ENCODE data around the gene TMEM271. TPM values are rescaled to one million over a fixed set of nuclear protein-coding genes. Genes with fewer than 3 reads are reported as not detected.

TMEM271 gene
- total RNA-seq, 2 experiments from 2014 or later, result not detected

DNA sequence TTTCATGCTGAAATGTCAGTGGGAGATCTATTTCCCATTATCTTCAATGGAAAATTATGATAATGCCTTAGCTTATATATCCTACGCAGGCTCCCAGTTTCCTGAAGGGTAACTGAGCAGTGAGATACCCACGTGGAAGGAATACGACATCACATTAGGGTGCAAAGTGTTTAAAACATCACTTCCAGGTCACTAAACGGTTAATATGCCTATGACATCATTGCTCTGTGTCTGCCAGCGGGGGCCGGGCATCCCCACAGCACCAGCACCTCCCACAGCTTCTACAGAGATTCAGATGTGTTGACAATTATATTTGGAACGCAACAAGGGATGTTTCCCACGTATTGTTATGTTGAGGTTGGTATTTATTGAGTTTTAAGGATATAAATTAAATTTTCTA is 27.1 kb downstream of the TMEM271 start:
- TF ChIP-seq, protein P1, sequence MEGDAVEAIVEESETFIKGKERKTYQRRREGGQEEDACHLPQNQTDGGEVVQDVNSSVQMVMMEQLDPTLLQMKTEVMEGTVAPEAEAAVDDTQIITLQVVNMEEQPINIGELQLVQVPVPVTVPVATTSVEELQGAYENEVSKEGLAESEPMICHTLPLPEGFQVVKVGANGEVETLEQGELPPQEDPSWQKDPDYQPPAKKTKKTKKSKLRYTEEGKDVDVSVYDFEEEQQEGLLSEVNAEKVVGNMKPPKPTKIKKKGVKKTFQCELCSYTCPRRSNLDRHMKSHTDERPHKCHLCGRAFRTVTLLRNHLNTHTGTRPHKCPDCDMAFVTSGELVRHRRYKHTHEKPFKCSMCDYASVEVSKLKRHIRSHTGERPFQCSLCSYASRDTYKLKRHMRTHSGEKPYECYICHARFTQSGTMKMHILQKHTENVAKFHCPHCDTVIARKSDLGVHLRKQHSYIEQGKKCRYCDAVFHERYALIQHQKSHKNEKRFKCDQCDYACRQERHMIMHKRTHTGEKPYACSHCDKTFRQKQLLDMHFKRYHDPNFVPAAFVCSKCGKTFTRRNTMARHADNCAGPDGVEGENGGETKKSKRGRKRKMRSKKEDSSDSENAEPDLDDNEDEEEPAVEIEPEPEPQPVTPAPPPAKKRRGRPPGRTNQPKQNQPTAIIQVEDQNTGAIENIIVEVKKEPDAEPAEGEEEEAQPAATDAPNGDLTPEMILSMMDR (IDR thresholded peaks at IDR 0.05), result no peak
- Histone ChIP-seq H3K27me3 (ENCODE audit: control insufficient read depth in 1 of 2, insufficient read depth in 2 of 2, low read length in 2 of 2) (peaks cover 3 to 4% of the 10 kb centered on the region in 2 experiments), H3K4me1 (ENCODE audit: insufficient read depth, low read length) (no peaks in the 10 kb centered on the region), H3K9me3 (ENCODE audit: control insufficient read depth in 1 of 2, insufficient read depth in 1 of 2, low read length in 2 of 2) (peaks cover 11 to 37% of the 10 kb centered on the region in 2 experiments), H3K27ac (ENCODE audit: low read depth in 1 of 2, low read length in 2 of 2) (no peak overlapping the region), H3K36me3 (ENCODE audit: insufficient read depth, low read length) (no peaks in the 10 kb centered on the region), H3K4me3 (ENCODE audit: low read length) (no peak overlapping the region)
- no peaks in the 10 kb centered on the region for H3K4me1 Mint-ChIP-seq (ENCODE audit: low read depth)
- DNase-seq (no peak), ATAC-seq (ENCODE audit: poor library complexity) (no peak)
- POLR2A ChIA-PET, result no interaction called here
- H3K36me3 Mint-ChIP-seq (ENCODE audit: low read depth), result no peaks in the 10 kb centered on the region
- no peak overlapping the region for H3K4me3 Mint-ChIP-seq
- intact Hi-C loops (cut with DNase I, micrococcal nuclease), result no loop called here
- peaks cover 22% of the 10 kb centered on the region for H3K27me3 Mint-ChIP-seq
- H3K27ac Mint-ChIP-seq, result no peak overlapping the region
- H3K9me3 Mint-ChIP-seq, result peaks cover 12% of the 10 kb centered on the region
- CTCF ChIA-PET, result no interaction called here

GRCh38 chr4:545612-546011 is 30.5 kb downstream of the TMEM271 start:
- peaks cover 11% of the 10 kb centered on the region for H3K9me3 Mint-ChIP-seq
- intact Hi-C loops (cut with DNase I, micrococcal nuclease), result no loop called here
- Histone ChIP-seq H3K27me3 (ENCODE audit: control insufficient read depth in 1 of 2, insufficient read depth in 2 of 2, low read length in 2 of 2) (peaks cover 3 to 4% of the 10 kb centered on the region in 2 experiments), H3K4me3 (ENCODE audit: low read length) (no peak overlapping the region), H3K4me1 (ENCODE audit: insufficient read depth, low read length) (no peaks in the 10 kb centered on the region), H3K36me3 (ENCODE audit: insufficient read depth, low read length) (no peaks in the 10 kb centered on the region), H3K9me3 (ENCODE audit: control insufficient read depth in 1 of 2, insufficient read depth in 1 of 2, low read length in 2 of 2) (peaks cover 4 to 29% of the 10 kb centered on the region in 2 experiments), H3K27ac (ENCODE audit: low read depth in 1 of 2, low read length in 2 of 2) (no peak overlapping the region)
- no peak overlapping the region for H3K4me3 Mint-ChIP-seq
- ChIA-PET POLR2A (no interaction called here), CTCF (no interaction called here)
- no peak for DNase-seq
- H3K27me3 Mint-ChIP-seq, result peaks cover 14% of the 10 kb centered on the region
- H3K27ac Mint-ChIP-seq, result no peak overlapping the region
- ATAC-seq (ENCODE audit: poor library complexity), result no peak
- TF ChIP-seq, protein P1 (IDR thresholded peaks at IDR 0.05), result no peak
- no peaks in the 10 kb centered on the region for H3K4me1 Mint-ChIP-seq (ENCODE audit: low read depth)
- no peaks in the 10 kb centered on the region for H3K36me3 Mint-ChIP-seq (ENCODE audit: low read depth)

DNA sequence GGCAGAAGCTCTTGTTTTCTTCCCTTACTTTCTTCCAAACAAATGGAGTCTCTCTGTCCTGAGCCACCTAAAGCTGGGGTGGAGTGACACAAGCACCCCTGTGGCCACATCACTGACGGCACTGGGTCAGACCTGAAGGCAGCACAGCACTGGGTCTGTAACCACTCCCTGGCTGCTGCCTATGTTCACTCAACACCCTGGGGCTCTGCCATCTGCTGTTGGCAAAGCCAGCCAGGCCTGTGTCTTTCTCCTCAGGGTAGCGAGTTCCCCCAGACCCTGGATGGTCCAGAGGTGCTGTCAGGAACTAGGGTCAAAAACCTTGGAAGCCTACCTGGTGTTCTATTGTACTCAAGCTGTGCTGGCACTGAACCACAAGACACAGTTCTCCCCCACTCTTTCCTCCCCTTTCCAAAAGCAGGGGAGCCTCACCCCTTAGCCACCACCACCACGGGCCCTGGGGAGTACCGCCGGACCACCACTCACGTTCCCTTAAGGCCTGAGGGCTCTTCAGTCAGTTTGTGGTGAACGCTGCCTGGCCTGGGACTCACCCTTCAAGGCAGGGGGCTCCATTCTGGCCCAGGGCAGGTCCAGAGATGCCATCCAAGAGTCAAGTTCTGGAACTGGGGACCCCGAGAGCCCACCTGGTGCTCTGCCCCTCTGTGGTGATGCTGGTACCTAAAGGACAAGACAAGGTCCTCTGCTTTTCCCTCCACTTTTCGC is 31.5 kb downstream of the TMEM271 start:
- ChIA-PET POLR2A (no interaction called here), CTCF (no interaction called here)
- no peak overlapping the region for H3K27ac ChIP-seq (ENCODE audit: low read depth in 1 of 2, low read length in 2 of 2)
- H3K4me3 ChIP-seq (ENCODE audit: low read length), result no peak overlapping the region
- Mint-ChIP-seq H3K4me3 (no peak overlapping the region), H3K36me3 (ENCODE audit: low read depth) (no peaks in the 10 kb centered on the region), H3K27me3 (peaks cover 14% of the 10 kb centered on the region), H3K27ac (no peak overlapping the region), H3K9me3 (peaks cover 11% of the 10 kb centered on the region), H3K4me1 (ENCODE audit: low read depth) (no peaks in the 10 kb centered on the region)
- no peak for ATAC-seq (ENCODE audit: poor library complexity)
- peaks cover 3 to 4% of the 10 kb centered on the region in 2 experiments for H3K27me3 ChIP-seq (ENCODE audit: control insufficient read depth in 1 of 2, insufficient read depth in 2 of 2, low read length in 2 of 2)
- intact Hi-C loops (cut with DNase I, micrococcal nuclease), result no loop called here
- TF ChIP-seq, protein P1 (IDR thresholded peaks at IDR 0.05), result no peak
- no peaks in the 10 kb centered on the region for H3K36me3 ChIP-seq (ENCODE audit: insufficient read depth, low read length)
- DNase-seq, result no peak
- H3K9me3 ChIP-seq (ENCODE audit: control insufficient read depth in 1 of 2, insufficient read depth in 1 of 2, low read length in 2 of 2), result peaks cover 4 to 25% of the 10 kb centered on the region in 2 experiments
- H3K4me1 ChIP-seq (ENCODE audit: insufficient read depth, low read length), result no peaks in the 10 kb centered on the region

Data from CD4-positive, alpha-beta T cell (primary cell).